Activated CD8-positive, alpha-beta memory T cell treated with anti-CD3 and anti-CD28 coated beads, Interleukin-2, amount 10 ng/mL, durations not matched to agents 7 days and 5 days (primary cell): Measurements from ENCODE around the gene ZSWIM3. TPM values are rescaled to one million over a fixed set of nuclear protein-coding genes. Genes with fewer than 3 reads are reported as not detected.
"Not testable (repeated sequence)": the region's sequence is repeated elsewhere in the genome, so short reads cannot be mapped to it uniquely, and the experiment has no call there.

ENCODE experiments used
- ATAC-seq: fragments of 150-1000 bp; cut with Tn5 transposase; one replicate; pipeline ENCODE4 v1.10.0; 2021; ENCODE audit warnings: moderate library complexity
- CTCF ChIA-PET: fragments of 350-600 bp; sonication (Branson Sonifier 250); formaldehyde crosslinking; loops from one replicate; lab custom pipeline; 2021; ENCODE audit warnings: antibody characterized with exemption; lab: Charles Lee
- DNase-seq: peaks from one replicate; pipeline ENCODE4 v3.0.0-alpha.2; 2020
- H3K27ac Mint-ChIP-seq: one replicate; pipeline ENCODE4 v1.8.0; 2021; ENCODE audit warnings: mild to moderate bottlenecking, mixed read lengths
- H3K27me3 Mint-ChIP-seq: one replicate; pipeline ENCODE4 v1.8.0; 2021; ENCODE audit warnings: mixed read lengths
- H3K36me3 Mint-ChIP-seq: one replicate; pipeline ENCODE4 v1.8.0; 2021; ENCODE audit warnings: mild to moderate bottlenecking, mixed read lengths
- H3K4me1 Mint-ChIP-seq: one replicate; pipeline ENCODE4 v1.8.0; 2021; ENCODE audit warnings: mixed read lengths
- H3K4me3 Mint-ChIP-seq: one replicate; pipeline ENCODE4 v1.8.0; 2021; ENCODE audit warnings: mild to moderate bottlenecking, moderate library complexity, mixed read lengths
- H3K9me3 Mint-ChIP-seq: one replicate; pipeline ENCODE4 v1.8.0; 2022; ENCODE audit warnings: low read depth, mixed read lengths
- total RNA-seq, 2 experiments: library from RNA; stranded (reverse); gene quantifications; one replicate each; pipeline ENCODE4 v1.2.3, GENCODE V29; 2021

ZSWIM3 gene
- total RNA-seq, 2 experiments from 2014 or later = 4.5 to 6.5 TPM

DNA sequence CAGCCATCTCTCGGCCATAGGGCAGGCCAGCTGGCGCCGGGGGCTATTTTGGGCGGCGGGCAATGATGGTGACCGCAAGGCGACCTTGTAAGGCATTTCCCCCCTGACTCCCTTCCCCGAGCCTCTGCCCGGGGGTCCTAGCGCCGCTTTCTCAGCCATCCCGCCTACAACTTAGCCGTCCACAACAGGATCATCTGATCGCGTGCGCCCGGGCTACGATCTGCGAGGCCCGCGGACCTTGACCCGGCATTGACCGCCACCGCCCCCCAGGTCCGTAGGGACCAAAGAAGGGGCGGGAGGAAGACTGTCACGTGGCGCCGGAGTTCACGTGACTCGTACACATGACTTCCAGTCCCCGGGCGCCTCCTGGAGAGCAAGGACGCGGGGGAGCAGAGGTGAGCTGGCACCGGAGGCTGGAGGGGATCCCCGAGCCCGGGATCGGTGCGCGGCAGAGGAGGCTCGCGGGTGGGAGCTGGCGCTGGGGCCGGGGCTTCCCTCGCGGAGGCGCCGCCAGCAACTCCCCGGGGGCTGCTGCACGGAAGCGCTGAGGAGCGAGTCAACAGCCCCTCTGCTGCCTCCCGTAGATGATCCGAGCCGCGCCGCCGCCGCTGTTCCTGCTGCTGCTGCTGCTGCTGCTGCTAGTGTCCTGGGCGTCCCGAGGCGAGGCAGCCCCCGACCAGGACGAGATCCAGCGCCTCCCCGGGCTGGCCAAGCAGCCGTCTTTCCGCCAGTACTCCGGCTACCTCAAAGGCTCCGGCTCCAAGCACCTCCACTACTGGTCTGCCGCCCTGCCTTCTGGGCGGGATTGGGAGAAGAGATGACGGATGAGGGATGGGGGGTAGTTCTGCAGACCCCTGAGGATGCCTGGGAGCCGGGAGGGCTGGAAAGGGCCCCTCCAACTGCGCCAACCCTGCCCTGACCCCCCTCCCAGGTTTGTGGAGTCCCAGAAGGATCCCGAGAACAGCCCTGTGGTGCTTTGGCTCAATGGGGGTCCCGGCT is 33.9 kb downstream of the ZSWIM3 start, which contains the start of the genes CTSA and NEURL2:
TSS of gene CTSA (plus strand) at position 351 of the 999 bp plus-strand sequence. CDS start at position 585, 234 bp downstream.
TSS of gene NEURL2 (minus strand) at position 224 of the 999 bp plus-strand sequence. CDS start at position 7, 217 bp downstream.
- no peaks in the 10 kb centered on the region for H3K27me3 Mint-ChIP-seq
- H3K9me3 Mint-ChIP-seq = no peaks in the 10 kb centered on the region
- ATAC-seq (peak; percentile 88), DNase-seq (peak; percentile 91)
- H3K4me1 Mint-ChIP-seq = peaks cover 35% of the 10 kb centered on the region
- CTCF ChIA-PET = interaction anchor here (0.7 to 3.5 kb wide), 13 partner anchors 8 to 100 kb away, joined by 3 to 19 read pairs (median 3); partner anchors contain the start of genes DNTTIP1, PCIF1, WFDC3 and ZSWIM1
- H3K36me3 Mint-ChIP-seq = peaks cover 4% of the 10 kb centered on the region
- peak within 1 kb of the TSS; percentile 84 for H3K4me3 Mint-ChIP-seq
- H3K27ac Mint-ChIP-seq = peak within 1 kb of the TSS; percentile 75

DNA sequence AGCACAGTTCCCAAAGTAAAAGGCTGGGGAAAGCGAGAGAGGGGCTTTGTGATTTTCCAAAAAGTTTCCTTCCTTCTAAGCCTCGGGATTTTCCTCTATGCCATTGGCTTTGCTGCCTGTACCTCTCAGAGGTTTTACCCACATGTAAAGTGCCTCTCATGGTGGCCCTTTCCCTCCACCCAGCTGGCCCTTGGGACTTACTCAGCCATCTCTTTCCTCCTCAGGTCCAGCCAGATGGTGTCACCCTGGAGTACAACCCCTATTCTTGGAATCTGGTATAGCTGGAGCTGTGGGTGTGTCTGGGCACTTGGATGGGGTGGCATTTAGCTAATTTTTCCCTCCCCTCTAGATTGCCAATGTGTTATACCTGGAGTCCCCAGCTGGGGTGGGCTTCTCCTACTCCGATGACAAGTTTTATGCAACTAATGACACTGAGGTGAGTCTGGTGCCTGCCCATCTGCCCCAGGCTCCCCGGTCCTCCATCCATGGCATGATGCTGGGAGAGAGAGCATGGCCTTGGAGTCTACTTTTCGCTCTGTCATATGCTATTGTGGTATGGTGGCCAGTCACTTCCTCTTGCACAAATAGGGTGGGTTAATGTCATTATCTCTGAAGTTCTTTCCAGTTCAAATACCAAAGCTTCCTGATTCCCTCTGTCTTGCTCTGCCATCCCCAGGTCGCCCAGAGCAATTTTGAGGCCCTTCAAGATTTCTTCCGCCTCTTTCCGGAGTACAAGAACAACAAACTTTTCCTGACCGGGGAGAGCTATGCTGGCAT is 34.8 kb downstream of the ZSWIM3 start:
- ATAC-seq (no peak), DNase-seq (no peak)
- Mint-ChIP-seq H3K27ac (peak overlapping the region; percentile 57), H3K4me1 (peaks cover 35% of the 10 kb centered on the region), H3K9me3 (no peaks in the 10 kb centered on the region), H3K27me3 (no peaks in the 10 kb centered on the region), H3K36me3 (peaks cover 4% of the 10 kb centered on the region), H3K4me3 (peak overlapping the region; percentile 84)
- CTCF ChIA-PET = interaction anchor here (0.9 to 3.5 kb wide), 7 partner anchors 11 to 95 kb away, joined by 3 to 19 read pairs (median 3); partner anchors contain the start of gene ZSWIM1

DNA sequence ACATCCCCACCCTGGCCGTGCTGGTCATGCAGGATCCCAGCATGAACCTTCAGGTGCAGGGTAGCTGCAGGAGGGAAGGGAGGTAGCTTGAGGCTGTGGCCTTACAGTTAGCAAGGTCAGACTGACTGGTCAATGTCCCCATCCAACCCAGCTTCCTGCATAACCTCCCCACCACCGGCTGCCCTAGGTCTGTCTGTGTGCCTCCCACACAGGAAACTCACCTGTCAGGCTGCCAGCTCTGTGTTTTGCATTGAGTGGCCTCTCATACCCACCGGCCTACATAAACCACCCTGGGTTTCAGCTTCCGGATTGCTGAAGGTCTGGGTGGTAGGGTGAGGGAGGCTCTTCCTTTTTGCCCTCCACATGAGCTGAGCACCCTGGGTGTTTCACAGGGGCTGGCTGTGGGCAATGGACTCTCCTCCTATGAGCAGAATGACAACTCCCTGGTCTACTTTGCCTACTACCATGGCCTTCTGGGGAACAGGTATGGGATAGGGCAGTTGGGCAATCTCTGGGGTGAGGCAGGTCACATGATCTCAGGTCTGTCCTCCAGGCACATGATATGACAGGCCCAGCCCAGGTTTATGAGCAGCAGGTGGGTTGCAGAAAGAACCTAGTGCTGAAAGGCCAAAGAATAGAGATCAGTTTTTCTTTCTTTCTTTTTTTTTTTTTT is 35.5 kb downstream of the ZSWIM3 start:
- H3K4me1 Mint-ChIP-seq = peaks cover 35% of the 10 kb centered on the region
- H3K27me3 Mint-ChIP-seq = no peaks in the 10 kb centered on the region
- no peaks in the 10 kb centered on the region for H3K9me3 Mint-ChIP-seq
- H3K4me3 Mint-ChIP-seq = peak overlapping the region; percentile 84
- H3K27ac Mint-ChIP-seq = peak overlapping the region; percentile 66
- H3K36me3 Mint-ChIP-seq = peaks cover 4% of the 10 kb centered on the region
- DNase-seq (peak; percentile 54), ATAC-seq (no peak)
- CTCF ChIA-PET = interaction anchor here (0.9 to 3.5 kb wide), 8 partner anchors 12 to 94 kb away, joined by 3 to 19 read pairs (median 3); partner anchors contain the start of gene ZSWIM1

DNA sequence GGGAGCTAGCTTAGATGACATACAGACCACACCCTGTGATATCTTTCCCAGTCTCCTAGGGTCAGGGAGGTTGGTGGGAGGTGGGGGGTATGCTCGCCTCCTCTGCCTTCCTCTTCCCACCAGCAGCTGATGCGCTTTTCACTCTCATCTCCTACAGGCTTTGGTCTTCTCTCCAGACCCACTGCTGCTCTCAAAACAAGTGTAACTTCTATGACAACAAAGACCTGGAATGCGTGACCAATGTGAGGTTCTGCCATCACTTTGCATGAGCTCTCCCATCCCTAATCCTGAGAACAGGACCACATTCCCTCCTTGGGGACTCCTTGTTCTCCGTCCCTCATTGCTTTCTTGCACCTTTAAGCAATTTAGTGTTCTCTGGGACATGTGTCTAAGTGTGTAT is 36.4 kb downstream of the ZSWIM3 start:
- ATAC-seq = no peak
- Mint-ChIP-seq H3K9me3 (no peaks in the 10 kb centered on the region), H3K27me3 (no peaks in the 10 kb centered on the region), H3K4me1 (peaks cover 35% of the 10 kb centered on the region), H3K27ac (peak overlapping the region; percentile 22), H3K4me3 (no peak overlapping the region), H3K36me3 (peaks cover 4% of the 10 kb centered on the region)
- CTCF ChIA-PET = interaction anchor here (1.2 to 3.3 kb wide), 2 partner anchors 13 to 40 kb away, joined by 3 to 8 read pairs; partner anchors contain the start of gene ZSWIM1
- no peak for DNase-seq

DNA sequence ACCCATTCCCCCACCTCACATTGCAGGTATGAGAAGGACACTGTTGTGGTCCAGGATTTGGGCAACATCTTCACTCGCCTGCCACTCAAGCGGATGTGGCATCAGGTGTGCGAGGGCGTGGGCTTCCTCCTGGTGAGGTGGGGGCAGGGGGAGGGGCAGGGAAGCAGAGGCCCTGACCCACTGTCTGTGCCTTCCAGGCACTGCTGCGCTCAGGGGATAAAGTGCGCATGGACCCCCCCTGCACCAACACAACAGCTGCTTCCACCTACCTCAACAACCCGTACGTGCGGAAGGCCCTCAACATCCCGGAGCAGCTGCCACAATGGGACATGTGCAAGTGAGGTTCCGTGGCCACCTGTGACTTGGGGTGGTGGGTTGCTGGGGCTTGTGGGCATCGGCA is 37.4 kb downstream of the ZSWIM3 start:
- H3K27me3 Mint-ChIP-seq = no peaks in the 10 kb centered on the region
- H3K9me3 Mint-ChIP-seq = no peaks in the 10 kb centered on the region
- CTCF ChIA-PET = interaction anchor here (0.7 to 0.8 kb wide), 2 partner anchors 14 to 96 kb away, joined by 3 to 4 read pairs; partner anchors contain the start of gene ZSWIM1
- DNase-seq (no peak), ATAC-seq (no peak)
- H3K27ac Mint-ChIP-seq = no peak overlapping the region
- no peak overlapping the region for H3K4me3 Mint-ChIP-seq
- H3K4me1 Mint-ChIP-seq = peaks cover 35% of the 10 kb centered on the region
- H3K36me3 Mint-ChIP-seq = peaks cover 4% of the 10 kb centered on the region

DNA sequence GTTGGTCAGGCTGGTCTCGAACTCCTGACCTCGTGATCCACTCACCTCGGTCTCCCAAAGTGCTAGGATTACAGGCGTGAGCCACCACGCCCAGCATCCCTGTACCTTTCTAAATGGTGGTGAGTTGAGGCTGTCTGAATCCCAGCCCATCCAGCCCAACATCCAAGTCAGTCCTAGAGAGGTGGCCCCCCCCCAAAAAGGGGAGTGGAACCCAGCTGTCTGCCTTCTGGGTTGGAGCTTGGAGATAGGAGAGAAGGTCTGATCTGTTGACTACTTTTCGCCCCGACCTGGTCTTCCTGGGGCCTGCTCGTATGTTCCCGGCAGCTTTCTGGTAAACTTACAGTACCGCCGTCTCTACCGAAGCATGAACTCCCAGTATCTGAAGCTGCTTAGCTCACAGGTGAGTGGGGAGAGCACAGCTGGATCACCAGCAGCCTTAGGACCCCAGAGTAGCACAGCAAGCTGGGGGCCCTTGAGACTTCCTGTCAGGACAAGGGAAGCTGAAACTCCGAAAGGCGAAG is 39.3 kb downstream of the ZSWIM3 start:
- H3K9me3 Mint-ChIP-seq = no peaks in the 10 kb centered on the region
- H3K4me1 Mint-ChIP-seq = peaks cover 29% of the 10 kb centered on the region
- peaks cover 4% of the 10 kb centered on the region for H3K36me3 Mint-ChIP-seq
- H3K27me3 Mint-ChIP-seq = no peaks in the 10 kb centered on the region
- CTCF ChIA-PET = no interaction called here
- no peak overlapping the region for H3K4me3 Mint-ChIP-seq
- H3K27ac Mint-ChIP-seq = no peak overlapping the region
- ATAC-seq (no peak), DNase-seq (no peak)

DNA sequence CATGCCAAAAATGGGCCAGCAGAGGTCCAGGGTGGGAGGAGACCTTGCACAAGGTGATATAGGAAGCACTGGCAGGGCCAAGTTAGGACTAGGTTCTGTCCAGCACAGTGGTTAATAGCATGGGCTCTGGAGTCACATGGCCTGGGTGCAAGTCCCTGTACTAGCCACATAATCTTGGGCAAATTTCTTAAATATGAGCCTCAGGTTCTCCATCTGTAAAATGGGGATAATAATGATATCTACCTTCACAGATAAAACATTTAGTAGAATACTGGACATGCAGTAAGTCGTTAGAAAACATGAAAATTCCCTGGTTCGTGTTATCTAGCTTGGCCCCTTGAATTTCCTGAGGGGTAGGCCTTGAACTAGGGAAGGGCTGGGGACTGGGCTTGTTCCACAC is 39.9 kb downstream of the ZSWIM3 start:
- peaks cover 4% of the 10 kb centered on the region for H3K36me3 Mint-ChIP-seq
- no peak for DNase-seq
- no peak for ATAC-seq
- no peaks in the 10 kb centered on the region for H3K9me3 Mint-ChIP-seq
- no peaks in the 10 kb centered on the region for H3K27me3 Mint-ChIP-seq
- no peak overlapping the region for H3K4me3 Mint-ChIP-seq
- H3K27ac Mint-ChIP-seq = no peak overlapping the region
- CTCF ChIA-PET = no interaction called here
- peaks cover 25% of the 10 kb centered on the region for H3K4me1 Mint-ChIP-seq

DNA sequence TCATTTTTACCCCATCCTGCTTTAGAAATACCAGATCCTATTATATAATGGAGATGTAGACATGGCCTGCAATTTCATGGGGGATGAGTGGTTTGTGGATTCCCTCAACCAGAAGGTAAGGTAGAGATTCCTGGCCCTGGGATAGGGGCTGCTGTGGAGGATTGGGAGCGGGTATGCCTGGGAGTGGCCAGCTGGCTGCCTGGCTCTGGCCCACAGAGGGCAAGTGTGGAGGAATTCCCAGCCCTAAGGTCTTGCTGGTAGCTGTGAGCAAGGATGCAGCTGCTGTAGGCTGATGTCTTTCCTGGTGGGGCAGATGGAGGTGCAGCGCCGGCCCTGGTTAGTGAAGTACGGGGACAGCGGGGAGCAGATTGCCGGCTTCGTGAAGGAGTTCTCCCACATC is 40.3 kb downstream of the ZSWIM3 start:
- Mint-ChIP-seq H3K36me3 (peaks cover 4% of the 10 kb centered on the region), H3K9me3 (no peaks in the 10 kb centered on the region), H3K27me3 (no peaks in the 10 kb centered on the region), H3K4me1 (peaks cover 21% of the 10 kb centered on the region), H3K4me3 (no peak overlapping the region), H3K27ac (no peak overlapping the region)
- CTCF ChIA-PET = no interaction called here
- no peak for ATAC-seq
- DNase-seq = no peak

DNA sequence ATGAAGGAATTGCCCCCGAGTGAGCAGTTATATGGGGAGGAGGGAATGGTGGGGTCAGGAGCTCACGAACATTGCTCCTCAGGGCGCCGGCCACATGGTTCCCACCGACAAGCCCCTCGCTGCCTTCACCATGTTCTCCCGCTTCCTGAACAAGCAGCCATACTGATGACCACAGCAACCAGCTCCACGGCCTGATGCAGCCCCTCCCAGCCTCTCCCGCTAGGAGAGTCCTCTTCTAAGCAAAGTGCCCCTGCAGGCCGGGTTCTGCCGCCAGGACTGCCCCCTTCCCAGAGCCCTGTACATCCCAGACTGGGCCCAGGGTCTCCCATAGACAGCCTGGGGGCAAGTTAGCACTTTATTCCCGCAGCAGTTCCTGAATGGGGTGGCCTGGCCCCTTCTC is 40.9 kb downstream of the ZSWIM3 start:
- DNase-seq = no peak
- peaks cover 3% of the 10 kb centered on the region for H3K36me3 Mint-ChIP-seq
- H3K27ac Mint-ChIP-seq = no peak overlapping the region
- no peaks in the 10 kb centered on the region for H3K27me3 Mint-ChIP-seq
- H3K4me3 Mint-ChIP-seq = no peak overlapping the region
- no peaks in the 10 kb centered on the region for H3K9me3 Mint-ChIP-seq
- CTCF ChIA-PET = no interaction called here
- no peak for ATAC-seq
- peaks cover 15% of the 10 kb centered on the region for H3K4me1 Mint-ChIP-seq

DNA sequence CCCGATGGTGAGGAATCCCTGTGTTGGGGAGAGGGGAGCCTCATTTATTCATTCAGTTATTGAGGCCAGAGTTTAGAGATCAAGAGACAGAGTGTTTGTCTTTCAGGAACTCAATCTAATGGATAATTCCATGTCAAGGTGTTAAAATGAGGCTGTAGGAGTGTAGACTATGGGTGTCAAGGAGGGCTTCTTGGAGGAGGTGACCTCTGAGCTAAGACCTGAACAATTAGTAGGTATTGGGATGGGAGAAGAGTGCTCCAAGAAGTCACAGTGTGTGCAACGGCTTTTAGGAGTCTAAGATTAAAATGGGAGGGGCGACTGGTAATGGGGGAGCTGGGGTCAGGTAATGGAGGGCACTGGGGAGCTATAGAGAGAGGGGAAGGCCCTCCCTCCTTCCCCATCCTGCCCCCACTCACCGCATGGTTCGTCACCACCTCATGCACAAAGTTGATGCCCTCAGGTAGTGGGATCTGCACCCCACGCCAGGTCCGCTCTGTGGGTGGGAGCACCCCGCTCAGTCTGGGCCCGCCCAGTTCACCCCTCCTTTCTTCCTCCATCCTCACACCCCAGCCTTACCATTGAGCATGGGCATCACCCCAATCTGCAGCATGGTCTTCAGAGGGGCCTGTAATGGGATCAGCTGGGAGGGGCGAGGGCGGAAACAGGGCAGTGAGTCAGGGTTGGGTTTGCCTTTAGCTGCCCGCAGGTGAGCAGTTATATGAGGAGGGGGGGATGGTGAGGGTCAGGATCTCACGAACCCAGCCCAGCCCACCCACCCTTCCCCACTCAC is 41.8 kb downstream of the ZSWIM3 start:
- no peak for DNase-seq
- no peak overlapping the region for H3K27ac Mint-ChIP-seq
- no peak for ATAC-seq
- no peaks in the 10 kb centered on the region for H3K9me3 Mint-ChIP-seq
- H3K27me3 Mint-ChIP-seq = no peaks in the 10 kb centered on the region
- CTCF ChIA-PET = interaction anchor here (0.7 to 1.4 kb wide), 2 partner anchors 9 to 499 kb away, joined by 5 read pairs; partner anchors contain the start of genes CTSA and NEURL2
- peaks cover 6% of the 10 kb centered on the region for H3K4me1 Mint-ChIP-seq
- H3K4me3 Mint-ChIP-seq = no peak overlapping the region
- peaks cover 3% of the 10 kb centered on the region for H3K36me3 Mint-ChIP-seq

DNA sequence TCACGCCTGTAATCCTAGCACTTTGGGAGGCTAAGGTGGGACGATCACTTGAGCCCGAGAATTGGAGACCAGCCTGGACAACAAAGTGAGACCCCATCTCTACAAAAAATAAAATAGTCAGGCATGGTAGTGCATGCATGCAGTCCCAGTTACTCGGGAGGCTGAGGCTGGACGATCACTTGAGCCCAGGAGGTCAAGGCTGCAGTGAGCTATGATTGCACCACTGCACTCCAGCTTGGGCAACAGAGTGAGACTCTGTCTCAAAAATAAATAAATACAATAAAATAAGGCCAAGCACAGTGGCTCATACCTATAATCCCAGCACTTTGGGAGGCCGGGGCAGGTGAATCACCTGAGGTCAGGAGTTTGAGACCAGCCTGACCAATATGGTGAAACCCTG is 43.9 kb downstream of the ZSWIM3 start:
- DNase-seq, H3K27ac Mint-ChIP-seq, H3K4me1 Mint-ChIP-seq, H3K4me3 Mint-ChIP-seq, CTCF ChIA-PET, H3K27me3 Mint-ChIP-seq, H3K9me3 Mint-ChIP-seq, ATAC-seq, H3K36me3 Mint-ChIP-seq: not testable (repeated sequence)
